IMR-90 (cell line): ENCODE results near the gene TLR6. TPM values are rescaled to one million over a fixed set of nuclear protein-coding genes. Genes with fewer than 3 reads are reported as not detected.

Source experiments
- ATAC-seq: fragments of 200-7000 bp; cut with Tn5 transposase; 2 replicates; pipeline ENCODE4 v1.9.1; 2020; ENCODE audit warnings: low read depth, mild to moderate bottlenecking, moderate library complexity
- BruUV-seq: library from RNA; stranded (reverse); fragments of 400-500 nt; replicated peaks from 2 replicates; lab custom pipeline; 2021; lab: Mats Ljungman, UMichigan
- CTCF ChIA-PET: fragments of 300-600 bp; formaldehyde crosslinking; extraction: SDS; loops from one replicate; lab custom pipeline; 2021; ENCODE audit warnings: antibody characterized with exemption; lab: Yijun Ruan, JAX
- POLR2A ChIA-PET: fragments of 300-600 bp; sonication (Branson Sonifier 250); formaldehyde crosslinking; loops from one replicate; lab custom pipeline; 2022; ENCODE audit warnings: antibody characterized with exemption; ENCODE audit not compliant: unreplicated experiment; lab: Charles Lee
- DNase-seq: peaks from one replicate; pipeline ENCODE4 v3.0.0; 2013
- H2AFZ ChIP-seq: replicated peaks from 2 replicates; pipeline ENCODE3; 2013; ENCODE audit warnings: low read length, mild to moderate bottlenecking; ENCODE audit not compliant: poor library complexity
- H2AK5ac ChIP-seq: 2 replicates; pipeline ENCODE4 v1.6.1; 2013; ENCODE audit warnings: low read depth, low read length, inconsistent platforms
- H2AK9ac ChIP-seq: replicated peaks from 2 replicates; pipeline ENCODE3; 2013; ENCODE audit warnings: mild to moderate bottlenecking, low read depth, low read length, moderate library complexity; ENCODE audit not compliant: poor library complexity
- H2BK120ac ChIP-seq: 2 replicates; pipeline ENCODE4 v1.6.1; 2013; ENCODE audit warnings: low read depth, low read length, inconsistent platforms
- H2BK15ac ChIP-seq: 3 replicates; pipeline ENCODE4 v1.6.1; 2013; ENCODE audit warnings: low read depth, low read length, inconsistent platforms
- H2BK20ac ChIP-seq: 2 replicates; pipeline ENCODE4 v1.6.1; 2013; ENCODE audit warnings: low read depth, mild to moderate bottlenecking, inconsistent platforms, low read length, moderate library complexity
- H2BK5ac ChIP-seq: 2 replicates; pipeline ENCODE4 v1.6.1; 2013; ENCODE audit warnings: mild to moderate bottlenecking, low read depth, low read length, inconsistent platforms; ENCODE audit not compliant: poor library complexity, severe bottlenecking
- H3K14ac ChIP-seq: replicated peaks from 2 replicates; pipeline ENCODE4 v1.6.1; 2013; ENCODE audit warnings: low read depth, low read length, inconsistent platforms
- H3K18ac ChIP-seq: 2 replicates; pipeline ENCODE4 v1.6.1; 2013; ENCODE audit warnings: low read depth, low read length, control low read depth
- H3K23ac ChIP-seq: 2 replicates; pipeline ENCODE4 v1.6.1; 2013; ENCODE audit warnings: low read depth, low read length, inconsistent platforms
- H3K27ac ChIP-seq: 2 replicates; pipeline ENCODE4 v1.5.1; 2013; ENCODE audit warnings: mild to moderate bottlenecking, control low read depth, low read length; ENCODE audit not compliant: insufficient read depth
- H3K27me3 ChIP-seq: 2 replicates; pipeline ENCODE4 v1.6.1; 2013; ENCODE audit warnings: low read length; ENCODE audit not compliant: control insufficient read depth, insufficient read depth
- H3K36me3 ChIP-seq: 2 replicates; pipeline ENCODE4 v1.6.1; 2013; ENCODE audit warnings: low read length, mixed read lengths; ENCODE audit not compliant: control insufficient read depth, insufficient read depth
- H3K4ac ChIP-seq: 2 replicates; pipeline ENCODE4 v1.6.1; 2013; ENCODE audit warnings: low read depth, low read length, inconsistent platforms
- H3K4me1 ChIP-seq: 2 replicates; pipeline ENCODE4 v1.6.1; 2013; ENCODE audit warnings: low read length, mixed read lengths; ENCODE audit not compliant: control insufficient read depth, insufficient read depth
- H3K4me2 ChIP-seq: 2 replicates; pipeline ENCODE4 v1.6.1; 2013; ENCODE audit warnings: low read depth, mild to moderate bottlenecking, control low read depth, low read length, moderate library complexity
- H3K4me3 ChIP-seq: 2 replicates; pipeline ENCODE4 v1.5.1; 2013; ENCODE audit warnings: low read depth, mild to moderate bottlenecking, control low read depth, low read length, moderate library complexity; ENCODE audit not compliant: insufficient read depth
- H3K56ac ChIP-seq: 2 replicates; pipeline ENCODE4 v1.6.1; 2013; ENCODE audit warnings: low read length, inconsistent platforms; ENCODE audit not compliant: insufficient read depth; ENCODE audit errors: extremely low read depth
- H3K79me1 ChIP-seq, 2 experiments: 2 replicates each; pipeline ENCODE4 v1.6.1; 2013; ENCODE audit warnings: low read length in 2 of 2, inconsistent platforms in 1 of 2, low read depth in 1 of 2
- H3K9ac ChIP-seq: 2 replicates; pipeline ENCODE4 v1.6.1; 2013; ENCODE audit warnings: low read depth, low read length, control low read depth
- H3K9me1 ChIP-seq: 2 replicates; pipeline ENCODE4 v1.6.1; 2013; ENCODE audit warnings: low read length, inconsistent platforms; ENCODE audit not compliant: insufficient read depth
- H3K9me3 ChIP-seq: 2 replicates; pipeline ENCODE4 v1.6.1; 2013; ENCODE audit warnings: low read length; ENCODE audit not compliant: control insufficient read depth, insufficient read depth
- H4K20me1 ChIP-seq: 2 replicates; pipeline ENCODE4 v1.6.1; 2013; ENCODE audit warnings: low read length, inconsistent platforms; ENCODE audit not compliant: insufficient read depth
- H4K5ac ChIP-seq: 2 replicates; pipeline ENCODE4 v1.6.1; 2013; ENCODE audit warnings: mild to moderate bottlenecking, low read depth, low read length, control low read depth
- H4K8ac ChIP-seq, 2 experiments: 2 replicates each; pipeline ENCODE4 v1.6.1; 2013; ENCODE audit warnings: low read depth in 2 of 2, low read length in 2 of 2, control low read depth in 1 of 2, inconsistent platforms in 1 of 2
- H4K91ac ChIP-seq: 2 replicates; pipeline ENCODE4 v1.6.1; 2013; ENCODE audit warnings: low read depth, low read length, inconsistent platforms; ENCODE audit not compliant: insufficient read depth
- CTCF ChIP-seq: conservative IDR thresholded peaks from 2 replicates; pipeline ENCODE4 v1.5.1; 2012; ENCODE audit warnings: mild to moderate bottlenecking, low read depth, low read length, improper control_type of control experiment
- WGBS, 2 experiments: methylation state at CpG; one replicate each; pipeline versions ENCODE4 v1.1.5 to v1.1.7; 2013; ENCODE audit warnings: missing lambda C conversion rate in 2 of 2; ENCODE audit not compliant: insufficient read length in 1 of 2; ENCODE audit errors: extremely low coverage in 2 of 2; 5-methylcytosine and 5-hydroxymethylcytosine counted together
- dilution Hi-C: fragments of 300-500 bp; cut with HindIII; formaldehyde crosslinking; loops from one replicate; pipeline ENCODE4 v1.14.3; 2018; ENCODE audit warnings: low sequenced_read_pairs; ENCODE audit not compliant: unreplicated experiment
- in situ Hi-C: fragments of 300-500 bp; cut with MboI; formaldehyde crosslinking; loops from 3 replicates; pipeline ENCODE4 v1.14.3; 2019; ENCODE audit warnings: low sequenced_read_pairs, inconsistent platforms, mixed read lengths
- intact Hi-C: fragments of 100-400 bp; cut with micrococcal nuclease; formaldehyde crosslinking; loops from 2 replicates; pipeline ENCODE4 v1.10.0; 2022
- polyA plus RNA-seq, 3 experiments: library from polyadenylated mRNA; depleted of rRNA; stranded (reverse); fragments of >200 nt; gene quantifications; 2 replicates each; pipeline ENCODE4 v1.2.3, GENCODE V29; 2012; ENCODE audit warnings: low replicate concordance in 1 of 3
- total RNA-seq: library from RNA; depleted of rRNA; stranded (reverse); fragments of >200 nt; gene quantifications from 2 replicates; pipeline ENCODE4 v1.2.3, GENCODE V29; 2012

Gene TLR6
- total and polyA plus RNA-seq, 2 of the 4 experiments (the other 2 are of a cell fraction) = 1.4 to 3.9 TPM

GRCh38 chr4:38787693-38788092 lies 68.9 kb downstream of the TLR6 start:
- POLR2A ChIA-PET = no interaction called here
- dilution Hi-C loops = no loop called here

More at GRCh38 chr4:38787693-38788092, 68.9 kb downstream of the TLR6 start:
- Histone ChIP-seq H2AFZ (no peak overlapping the region), H3K4me3 (no peak overlapping the region), H3K9me1 (no peaks in the 10 kb centered on the region), H2BK5ac (no peak overlapping the region), H3K56ac (no peak overlapping the region), H2BK20ac (no peak overlapping the region), H3K4ac (no peak overlapping the region), H3K23ac (no peak overlapping the region), H3K9ac (no peak overlapping the region), H2BK120ac (no peak overlapping the region), H2BK15ac (no peak overlapping the region), H3K9me3 (no peaks in the 10 kb centered on the region), H4K8ac (no peak overlapping the region), H2AK5ac (no peak overlapping the region), H4K91ac (no peak overlapping the region), H3K27ac (no peak overlapping the region), H3K4me1 (no peaks in the 10 kb centered on the region), H4K5ac (no peak overlapping the region), H2AK9ac (no peak overlapping the region), H4K20me1 (no peaks in the 10 kb centered on the region), H3K27me3 (peaks cover 2% of the 10 kb centered on the region), H3K18ac (no peak overlapping the region), H3K79me1 (no peaks in the 10 kb centered on the region), H3K4me2 (no peak overlapping the region), H3K14ac (no peak overlapping the region), H3K36me3 (no peaks in the 10 kb centered on the region)
- DNase-seq (no peak), ATAC-seq (no peak)
- no peak for TF ChIP-seq CTCF
- in situ Hi-C loops (no loop called here), intact Hi-C loops (no loop called here)
- no CpG with 5 or more reads among the region's 4 CpGs for whole genome bisulfite sequencing, 2 experiments
- no TSS peak for BruUV-seq
- CTCF ChIA-PET = no interaction called here
